SJCRH30 (cell line): ENCODE measurements around the gene SERHL2. TPM values are rescaled to one million over a fixed set of nuclear protein-coding genes. Genes with fewer than 3 reads are reported as not detected.
A peak's percentile ranks its signal among the peaks of the same experiment; 100 is the strongest.
"Not testable (repeated sequence)": the region's sequence is repeated elsewhere in the genome, so short reads cannot be mapped to it uniquely, and the experiment has no call there.

Source experiments
- DNase-seq, 2 experiments: peaks; one replicate each; pipeline ENCODE4 v3.0.0-alpha.2; 2015 to 2020
- H3K27ac ChIP-seq: fragments of 250-450 bp; sonication (Bioruptor Pico); 2 replicates; pipeline ENCODE4 v1.5.1; 2020; ENCODE audit warnings: mild to moderate bottlenecking, moderate library complexity
- H3K27me3 ChIP-seq: fragments of 250-450 bp; sonication (Bioruptor Pico); 2 replicates; pipeline ENCODE4 v1.5.1; 2020; ENCODE audit warnings: mild to moderate bottlenecking, moderate library complexity
- H3K36me3 ChIP-seq: fragments of 250-450 bp; sonication (Bioruptor Pico); 2 replicates; pipeline ENCODE4 v1.5.1; 2020; ENCODE audit warnings: mild to moderate bottlenecking, moderate library complexity
- H3K4me1 ChIP-seq: fragments of 250-450 bp; sonication (Bioruptor Pico); 2 replicates; pipeline ENCODE4 v1.5.1; 2020; ENCODE audit warnings: mild to moderate bottlenecking, moderate library complexity
- H3K4me3 ChIP-seq: fragments of 250-450 bp; sonication (Bioruptor Pico); 2 replicates; pipeline ENCODE4 v1.5.1; 2020; ENCODE audit warnings: mild to moderate bottlenecking, moderate library complexity
- H3K9me3 ChIP-seq: fragments of 250-450 bp; sonication (Bioruptor Pico); replicated peaks from 2 replicates; pipeline ENCODE4 v1.5.1; 2020; ENCODE audit warnings: mild to moderate bottlenecking, moderate library complexity
- total RNA-seq: library from RNA; depleted of rRNA; stranded (reverse); fragments of >200 nt; shearing (Covaris generic); gene quantifications from 2 replicates; pipeline ENCODE4 v1.2.3, GENCODE V29; 2014; rRNA removed

SERHL2 gene
- 6.9 and 7.2 TPM in 2 replicates for total RNA-seq

- Histone ChIP-seq H3K27me3 (no peaks in the 10 kb centered on the region), H3K4me1 (no peaks in the 10 kb centered on the region), H3K36me3 (no peaks in the 10 kb centered on the region), H3K27ac (no peak within 1 kb of the TSS), H3K9me3 (no peaks in the 10 kb centered on the region), H3K4me3 (peak within 1 kb of the TSS; percentile 52)
- peak; percentile 72 to 75 for DNase-seq
Measured at GRCh38 chr22:42553475-42554361, at the start of gene SERHL2. TSS of gene SERHL2 (plus strand) at chr22:42553956. CDS start at chr22:42554021, 65 bp downstream.

- H3K27ac ChIP-seq, DNase-seq, H3K4me1 ChIP-seq, H3K9me3 ChIP-seq, H3K27me3 ChIP-seq, H3K4me3 ChIP-seq: not testable (repeated sequence)
- peaks cover 10% of the 10 kb centered on the region; the same call in 1 of the 2 replicates for H3K36me3 ChIP-seq
Measured at GRCh38 chr22:42508327-42508974, 45.3 kb upstream of the SERHL2 start.

GRCh38 chr22:42508975-42509364, 44.8 kb upstream of the SERHL2 start:
- not testable (repeated sequence) for H3K4me3 ChIP-seq, H3K9me3 ChIP-seq, H3K27ac ChIP-seq, H3K4me1 ChIP-seq, H3K27me3 ChIP-seq, DNase-seq
- H3K36me3 ChIP-seq, result peaks cover 10% of the 10 kb centered on the region; the same call in 1 of the 2 replicates

GRCh38 chr22:42509548-42509947, 44.2 kb upstream of the SERHL2 start:
- no peak overlapping the region for H3K27ac ChIP-seq
- peaks cover 10% of the 10 kb centered on the region; the same call in 1 of the 2 replicates for H3K36me3 ChIP-seq
- H3K4me3 ChIP-seq, result no peak overlapping the region
- no peaks in the 10 kb centered on the region for H3K27me3 ChIP-seq
- no peaks in the 10 kb centered on the region for H3K4me1 ChIP-seq
- H3K9me3 ChIP-seq, result no peaks in the 10 kb centered on the region
- no peak for DNase-seq

- Histone ChIP-seq H3K4me3 (no peak overlapping the region), H3K27ac (no peak overlapping the region), H3K4me1 (no peaks in the 10 kb centered on the region), H3K9me3 (no peaks in the 10 kb centered on the region), H3K27me3 (no peaks in the 10 kb centered on the region), H3K36me3 (peaks cover 10% of the 10 kb centered on the region; the same call in 1 of the 2 replicates)
- DNase-seq, result no peak
Measured at GRCh38 chr22:42511401-42511891, 42.3 kb upstream of the SERHL2 start.

- not testable (repeated sequence) for H3K4me1 ChIP-seq, H3K9me3 ChIP-seq
- DNase-seq, result peak in 1 of 2 experiments; percentile 44
Measured at GRCh38 chr22:42512273-42512990, 41.3 kb upstream of the SERHL2 start.

GRCh38 chr22:42514331-42514730, 39.4 kb upstream of the SERHL2 start:
- not testable (repeated sequence) for H3K4me1 ChIP-seq, H3K27ac ChIP-seq, H3K4me3 ChIP-seq, DNase-seq, H3K9me3 ChIP-seq, H3K27me3 ChIP-seq
- H3K36me3 ChIP-seq, result peaks cover 19% of the 10 kb centered on the region; the same call in 1 of the 2 replicates

More at GRCh38 chr22:42512273-42512990, 41.3 kb upstream of the SERHL2 start:
- not testable (repeated sequence) for H3K4me3 ChIP-seq, H3K27me3 ChIP-seq, H3K27ac ChIP-seq
- H3K36me3 ChIP-seq, result peaks cover 16% of the 10 kb centered on the region; the same call in 1 of the 2 replicates

- H3K36me3 ChIP-seq, result peaks cover 19% of the 10 kb centered on the region; the same call in 1 of the 2 replicates
- H3K4me1 ChIP-seq, DNase-seq, H3K9me3 ChIP-seq, H3K4me3 ChIP-seq, H3K27ac ChIP-seq, H3K27me3 ChIP-seq: not testable (repeated sequence)
Measured at GRCh38 chr22:42515304-42515703, 38.5 kb upstream of the SERHL2 start.

GRCh38 chr22:42515896-42516295, 37.9 kb upstream of the SERHL2 start:
- H3K27me3 ChIP-seq, result no peaks in the 10 kb centered on the region
- H3K27ac ChIP-seq, result no peak overlapping the region
- H3K9me3 ChIP-seq, result no peaks in the 10 kb centered on the region
- no peak overlapping the region for H3K4me3 ChIP-seq
- DNase-seq, result no peak
- H3K4me1 ChIP-seq, result peaks cover 10% of the 10 kb centered on the region; the same call in 1 of the 2 replicates
- H3K36me3 ChIP-seq, result peaks cover 19% of the 10 kb centered on the region; the same call in 1 of the 2 replicates

GRCh38 chr22:42517103-42517502, 36.7 kb upstream of the SERHL2 start:
- not testable (repeated sequence) for H3K4me3 ChIP-seq, H3K27ac ChIP-seq, DNase-seq, H3K9me3 ChIP-seq, H3K27me3 ChIP-seq
- Histone ChIP-seq H3K4me1 (peaks cover 13% of the 10 kb centered on the region; the same call in 1 of the 2 replicates), H3K36me3 (peaks cover 13% of the 10 kb centered on the region; the same call in 1 of the 2 replicates)

GRCh38 chr22:42518638-42519524, 34.9 kb upstream of the SERHL2 start:
- not testable (repeated sequence) for H3K36me3 ChIP-seq, H3K27me3 ChIP-seq, DNase-seq, H3K9me3 ChIP-seq
- Histone ChIP-seq H3K4me3 (peak overlapping the region; percentile 100), H3K4me1 (peaks cover 13% of the 10 kb centered on the region; the same call in 1 of the 2 replicates), H3K27ac (peak overlapping the region; percentile 72)

GRCh38 chr22:42519525-42520401, 34.0 kb upstream of the SERHL2 start, which contains the start of gene RRP7A:
TSS of gene RRP7A (minus strand) at chr22:42519796. CDS start at chr22:42519786, 10 bp downstream.
- Histone ChIP-seq H3K27me3 (no peaks in the 10 kb centered on the region), H3K9me3 (no peaks in the 10 kb centered on the region), H3K27ac (peak within 1 kb of the TSS; percentile 72), H3K4me1 (peaks cover 13% of the 10 kb centered on the region; the same call in 1 of the 2 replicates), H3K4me3 (peak within 1 kb of the TSS; percentile 100), H3K36me3 (peaks cover 9% of the 10 kb centered on the region; the same call in 1 of the 2 replicates)
- peak; percentile 78 to 84 for DNase-seq

GRCh38 chr22:42521228-42521546, 32.6 kb upstream of the SERHL2 start:
- peaks cover 9% of the 10 kb centered on the region; the same call in 1 of the 2 replicates for H3K36me3 ChIP-seq
- peaks cover 13% of the 10 kb centered on the region; the same call in 1 of the 2 replicates for H3K4me1 ChIP-seq
- no peak overlapping the region for H3K4me3 ChIP-seq
- no peaks in the 10 kb centered on the region for H3K9me3 ChIP-seq
- H3K27me3 ChIP-seq, result no peaks in the 10 kb centered on the region
- no peak for DNase-seq
- H3K27ac ChIP-seq, result peak overlapping the region; percentile 72; the same call in 1 of the 2 replicates
